Stimulated activated CD4-positive, alpha-beta T cell treated with anti-CD3 and anti-CD28 coated beads, Interleukin-4, amount 100 ng/mL, for 48 hours (primary cell): ENCODE measurements around the gene DBNL.

Experiments used
- DNase-seq, 2 donors: peaks; one replicate each; pipeline ENCODE4 v3.0.0-alpha.2; 2020; ENCODE audit warnings: low read depth in 2 of 2

The DBNL gene

GRCh38 chr7:44042221-44042620 lies 2.3 kb upstream of the DBNL start:
- no peak for DNase-seq

GRCh38 chr7:44043902-44044301 lies 600 bp upstream of the DBNL start:
- DNase-seq = no peak

- no peak for DNase-seq
Measured at GRCh38 chr7:44045226-44046014, 918 bp downstream of the DBNL start.

GRCh38 chr7:44046321-44047061 lies 2.0 kb downstream of the DBNL start:
- no peak for DNase-seq

- DNase-seq = no peak
Measured at GRCh38 chr7:44048031-44048795, 3.7 kb downstream of the DBNL start.

GRCh38 chr7:44050121-44050914 lies 5.8 kb downstream of the DBNL start:
- no peak for DNase-seq

- no peak for DNase-seq
Measured at GRCh38 chr7:44050915-44051560, 6.5 kb downstream of the DBNL start.

- DNase-seq = no peak
Measured at GRCh38 chr7:44051611-44052220, 7.2 kb downstream of the DBNL start.

- DNase-seq = no peak
Measured at GRCh38 chr7:44052771-44053365, 8.4 kb downstream of the DBNL start.

GRCh38 chr7:44056681-44057080 lies 12.2 kb downstream of the DBNL start:
- DNase-seq = no peak

GRCh38 chr7:44057181-44057848 lies 12.8 kb downstream of the DBNL start:
- DNase-seq = no peak

GRCh38 chr7:44057849-44058758 lies 13.6 kb downstream of the DBNL start:
- DNase-seq = no peak

GRCh38 chr7:44058759-44059218 lies 14.3 kb downstream of the DBNL start:
- no peak for DNase-seq

GRCh38 chr7:44059219-44060090 lies 15.0 kb downstream of the DBNL start:
- DNase-seq = no peak

GRCh38 chr7:44060091-44060947 lies 15.8 kb downstream of the DBNL start:
- no peak for DNase-seq

GRCh38 chr7:44060948-44061644 lies 16.6 kb downstream of the DBNL start:
- no peak for DNase-seq
